ENCODE data around the gene PRSS35. TPM values are rescaled to one million over a fixed set of nuclear protein-coding genes. Genes with fewer than 3 reads are reported as not detected.
A peak's percentile ranks its signal among the peaks of the same experiment; 100 is the strongest.
"Not testable (repeated sequence)": the region's sequence is repeated elsewhere in the genome, so short reads cannot be mapped to it uniquely, and the experiment has no call there.

The PRSS35 gene
- polyA plus RNA-seq, 3 donors, result 35.2 to 38.7 (median 36.7) TPM

- DNase-seq (ENCODE audit: extremely low read depth in 1 of 11, low read depth in 9 of 11, low spot score in 4 of 11), result no peak
Observed at GRCh38 chr6:83490217-83490807, 22.0 kb upstream of the PRSS35 start.

GRCh38 chr6:83505356-83505755 is 7.0 kb upstream of the PRSS35 start:
- no peak for DNase-seq (ENCODE audit: extremely low read depth in 1 of 11, low read depth in 9 of 11, low spot score in 4 of 11)

GRCh38 chr6:83509441-83509840 is 2.9 kb upstream of the PRSS35 start:
- no peak for DNase-seq (ENCODE audit: extremely low read depth in 1 of 11, low read depth in 9 of 11, low spot score in 4 of 11)

GRCh38 chr6:83510791-83511190 is 1.5 kb upstream of the PRSS35 start:
- no peak for DNase-seq (ENCODE audit: extremely low read depth in 1 of 11, low read depth in 9 of 11, low spot score in 4 of 11)

- DNase-seq (ENCODE audit: extremely low read depth in 1 of 11, low read depth in 9 of 11, low spot score in 4 of 11), result no peak
Observed at GRCh38 chr6:83511266-83511665, 1.1 kb upstream of the PRSS35 start.

- DNase-seq (ENCODE audit: extremely low read depth in 1 of 11, low read depth in 9 of 11, low spot score in 4 of 11), result no peak
Observed at GRCh38 chr6:83514466-83514865, 2.1 kb downstream of the PRSS35 start.

- DNase-seq (ENCODE audit: extremely low read depth in 1 of 11, low read depth in 9 of 11, low spot score in 4 of 11), result peak in 4 of 11 donors; percentile 20 to 57 (median 28)
Observed at GRCh38 chr6:83514866-83515466, 2.6 kb downstream of the PRSS35 start.

GRCh38 chr6:83517500-83517899 is 5.2 kb downstream of the PRSS35 start:
- DNase-seq (ENCODE audit: extremely low read depth in 1 of 11, low read depth in 9 of 11, low spot score in 4 of 11), result no peak

- no peak for DNase-seq (ENCODE audit: extremely low read depth in 1 of 11, low read depth in 9 of 11, low spot score in 4 of 11)
Observed at GRCh38 chr6:83518816-83519480, 6.6 kb downstream of the PRSS35 start.

GRCh38 chr6:83536034-83536646 is 23.8 kb downstream of the PRSS35 start:
- peak in 2 of 11 donors; percentile 10 to 15 for DNase-seq (ENCODE audit: extremely low read depth in 1 of 11, low read depth in 9 of 11, low spot score in 4 of 11)

- no peak for DNase-seq (ENCODE audit: extremely low read depth in 1 of 11, low read depth in 9 of 11, low spot score in 4 of 11)
Observed at GRCh38 chr6:83536647-83537589, 24.6 kb downstream of the PRSS35 start.

GRCh38 chr6:83539678-83540077 is 27.3 kb downstream of the PRSS35 start:
- DNase-seq (ENCODE audit: extremely low read depth in 1 of 11, low read depth in 9 of 11, low spot score in 4 of 11), result no peak

- DNase-seq (ENCODE audit: extremely low read depth in 1 of 11, low read depth in 9 of 11, low spot score in 4 of 11), result no peak
Observed at GRCh38 chr6:83546636-83547035, 34.3 kb downstream of the PRSS35 start.

- not testable (repeated sequence) for DNase-seq (ENCODE audit: extremely low read depth in 1 of 11, low read depth in 9 of 11, low spot score in 4 of 11)
Observed at GRCh38 chr6:83550482-83550881, 38.1 kb downstream of the PRSS35 start.

GRCh38 chr6:83551748-83552147 is 39.4 kb downstream of the PRSS35 start:
- not testable (repeated sequence) for DNase-seq (ENCODE audit: extremely low read depth in 1 of 11, low read depth in 9 of 11, low spot score in 4 of 11)

- no peak for DNase-seq (ENCODE audit: extremely low read depth in 1 of 11, low read depth in 9 of 11, low spot score in 4 of 11)
Observed at GRCh38 chr6:83556871-83557270, 44.5 kb downstream of the PRSS35 start.

GRCh38 chr6:83558975-83559374 is 46.6 kb downstream of the PRSS35 start:
- DNase-seq (ENCODE audit: extremely low read depth in 1 of 11, low read depth in 9 of 11, low spot score in 4 of 11), result no peak

- DNase-seq (ENCODE audit: extremely low read depth in 1 of 11, low read depth in 9 of 11, low spot score in 4 of 11), result not testable (repeated sequence)
Observed at GRCh38 chr6:83571663-83572185, 59.4 kb downstream of the PRSS35 start.

GRCh38 chr6:83574783-83575182 is 62.4 kb downstream of the PRSS35 start:
- DNase-seq (ENCODE audit: extremely low read depth in 1 of 11, low read depth in 9 of 11, low spot score in 4 of 11), result peak in 8 of 11 donors; percentile 7 to 32 (median 20)

All from renal cortex interstitium (tissue), 11 donors.